Lung (tissue), 12 donors: ENCODE results near the gene TNIK. TPM values are rescaled to one million over a fixed set of nuclear protein-coding genes. Genes with fewer than 3 reads are reported as not detected.

Experiments used
- ATAC-seq: fragments of 200-7000 bp; cut with Tn5 transposase; one replicate; pipeline ENCODE4 v1.9.1; 2020; ENCODE audit warnings: moderate number of reproducible peaks; ENCODE audit not compliant: insufficient read depth, low FRiP score
- DNase-seq, 3 donors: peaks; one replicate each; pipeline ENCODE4 v3.0.0-alpha.2; 2013 to 2017
- H3K27ac ChIP-seq, 2 donors: one replicate each; pipeline ENCODE4 v1.5.1; 2013; ENCODE audit warnings: mild to moderate bottlenecking in 2 of 2, moderate library complexity in 2 of 2, control low read depth in 1 of 2, inconsistent platforms in 1 of 2, low read depth in 1 of 2, low read length in 1 of 2
- H3K27me3 ChIP-seq, 3 donors: one replicate each; pipeline ENCODE4 v1.5.1; 2013; ENCODE audit warnings: low read length in 2 of 3; ENCODE audit not compliant: control insufficient read depth in 3 of 3, insufficient read depth in 3 of 3
- H3K36me3 ChIP-seq, 4 donors: one replicate each; pipeline ENCODE4 v1.5.1; 2013; ENCODE audit warnings: low read length in 4 of 4, mild to moderate bottlenecking in 1 of 4, moderate library complexity in 1 of 4; ENCODE audit not compliant: control insufficient read depth in 4 of 4, insufficient read depth in 4 of 4
- H3K4me1 ChIP-seq, 5 donors: one replicate each; pipeline ENCODE4 v1.5.1; 2013; ENCODE audit warnings: low read length in 5 of 5, mild to moderate bottlenecking in 2 of 5, moderate library complexity in 1 of 5; ENCODE audit not compliant: control insufficient read depth in 5 of 5, insufficient read depth in 5 of 5
- H3K4me3 ChIP-seq: one replicate; pipeline ENCODE4 v1.5.1; 2013; ENCODE audit warnings: mild to moderate bottlenecking, control low read depth, moderate library complexity
- H3K9ac ChIP-seq, 2 donors: one replicate each; pipeline ENCODE4 v1.5.1; 2013; ENCODE audit warnings: low read length in 2 of 2, control low read depth in 1 of 2; ENCODE audit not compliant: insufficient read depth in 1 of 2
- H3K9me3 ChIP-seq, 4 donors: one replicate each; pipeline ENCODE4 v1.5.1; 2013; ENCODE audit warnings: low read length in 3 of 4, mild to moderate bottlenecking in 1 of 4, moderate library complexity in 1 of 4; ENCODE audit not compliant: control insufficient read depth in 4 of 4, insufficient read depth in 3 of 4
- CTCF ChIP-seq: IDR thresholded peaks from 2 replicates; pipeline ENCODE4 v1.5.1; 2012; ENCODE audit warnings: mild to moderate bottlenecking; ENCODE audit errors: control extremely low read depth, extremely low read depth
- WGBS, 2 donors: extraction: QIAGEN DNeasy Blood & Tissue Kit; methylation state at CpG; one replicate each; pipeline ENCODE4 v1.1.7; 2013; 5-methylcytosine and 5-hydroxymethylcytosine counted together
- polyA plus RNA-seq, 2 donors: library from polyadenylated mRNA; stranded (reverse); fragments of 200-250 nt; gene quantifications; one replicate each; pipeline ENCODE4 v1.2.1, GENCODE V29; 2013
- total RNA-seq, 2 donors: library from RNA; depleted of rRNA in 1 of 2; stranded (reverse); fragments of >200 nt in 1 of 2; gene quantifications; one replicate each; pipeline ENCODE4 v1.2.1, GENCODE V29; 2014 to 2021
- donor health status: control.
- donor health status: control.
- donor health status: Bipolar disorder and iron deficiency.
- donor health status: healthy.
- donor health status: DM: yes; HTN: yes; CAD: no.

Gene TNIK
- total and polyA plus RNA-seq, 4 donors = 9.4 to 36.3 (median 14.3) TPM

GRCh38 chr3:171456765-171457606 lies 3.2 kb downstream of the TNIK start:
- peak overlapping the region in 1 of 2 donors; percentile 26 for H3K9ac ChIP-seq
- WGBS, 2 donors = 77 to 79% methylated on average over 6 of the region's 6 CpGs
- DNase-seq = peak in 2 of 3 donors; percentile 17 to 39

GRCh38 chr3:171455603-171456550 lies 4.3 kb downstream of the TNIK start:
- WGBS, 2 donors = 51 to 63% methylated on average over 5 of the region's 5 CpGs
- peaks cover under 1 to 23% (median 11%) of the 10 kb centered on the region in 5 donors for H3K4me1 ChIP-seq
- H3K27me3 ChIP-seq = peaks cover 0 to 18% (median 0%) of the 10 kb centered on the region in 3 donors
- no peak overlapping the region for H3K4me3 ChIP-seq
- peak overlapping the region in 1 of 2 donors; percentile 26 for H3K27ac ChIP-seq
- no peak for ATAC-seq
- no peak for DNase-seq
- no peaks in the 10 kb centered on the region for H3K9me3 ChIP-seq
- TF ChIP-seq CTCF = no peak
- H3K9ac ChIP-seq = no peak overlapping the region
- no peaks in the 10 kb centered on the region for H3K36me3 ChIP-seq

More at GRCh38 chr3:171456765-171457606, 3.2 kb downstream of the TNIK start:
- Histone ChIP-seq H3K36me3 (no peaks in the 10 kb centered on the region), H3K4me1 (peaks cover 2 to 30% (median 8%) of the 10 kb centered on the region in 5 donors), H3K27ac (peak overlapping the region; percentile 22 to 33), H3K4me3 (no peak overlapping the region), H3K27me3 (peaks cover 0 to 29% (median 7%) of the 10 kb centered on the region in 3 donors), H3K9me3 (no peaks in the 10 kb centered on the region)
- no peak for TF ChIP-seq CTCF
- ATAC-seq = no peak

- Histone ChIP-seq H3K27ac (no peak overlapping the region), H3K9ac (no peak overlapping the region), H3K36me3 (no peaks in the 10 kb centered on the region), H3K4me3 (no peak overlapping the region), H3K4me1 (peaks cover 0 to 19% (median 10%) of the 10 kb centered on the region in 5 donors), H3K9me3 (no peaks in the 10 kb centered on the region), H3K27me3 (peaks cover 0 to 10% (median 0%) of the 10 kb centered on the region in 3 donors)
- 90 to 95% methylated on average over 8 of the region's 8 CpGs for WGBS, 2 donors
- DNase-seq (no peak), ATAC-seq (no peak)
- no peak for TF ChIP-seq CTCF
Measured at GRCh38 chr3:171454041-171454440, 6.2 kb downstream of the TNIK start.
